ENCODE measurements around the gene RASD1.

GRCh38 chr17:17468217-17469010, 27.8 kb downstream of the RASD1 start:
- no peak for TF ChIP-seq CTCF (IDR thresholded peaks at IDR 0.05; ENCODE audit: low read depth, low read length, poor library complexity, severe bottlenecking)
- TF ChIP-seq EZH2phosphoT487 (IDR thresholded peaks at IDR 0.05; ENCODE audit: borderline replicate concordance, low read length) = no peak
